ENCODE measurements around the gene KIFBP.
"Not testable (repeated sequence)": the region's sequence is repeated elsewhere in the genome, so short reads cannot be mapped to it uniquely, and the experiment has no call there.

KIFBP gene

DNA sequence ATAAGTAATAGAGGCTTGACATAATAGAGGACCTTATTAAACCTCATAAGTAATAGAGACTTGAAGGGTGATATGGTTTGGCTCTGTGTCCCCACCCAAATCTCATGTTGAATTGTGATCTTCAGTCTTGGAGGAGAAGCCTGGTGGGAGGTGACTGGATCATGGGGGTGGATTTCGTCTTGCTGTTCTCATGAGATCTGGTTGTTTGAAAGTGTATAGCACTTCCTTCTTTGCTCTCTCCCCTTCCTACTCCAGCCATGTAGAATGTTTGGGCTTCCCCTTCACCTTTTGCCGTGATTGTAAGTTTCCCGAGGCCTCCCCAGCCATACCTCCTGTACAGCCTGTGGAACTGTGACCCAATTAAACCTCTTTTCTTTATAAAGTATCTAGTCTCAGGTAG lies 8.6 kb downstream of the KIFBP start:
- FAIRE-seq: no peak
- no peak for DNase-seq (ENCODE audit: low spot score)

DNA sequence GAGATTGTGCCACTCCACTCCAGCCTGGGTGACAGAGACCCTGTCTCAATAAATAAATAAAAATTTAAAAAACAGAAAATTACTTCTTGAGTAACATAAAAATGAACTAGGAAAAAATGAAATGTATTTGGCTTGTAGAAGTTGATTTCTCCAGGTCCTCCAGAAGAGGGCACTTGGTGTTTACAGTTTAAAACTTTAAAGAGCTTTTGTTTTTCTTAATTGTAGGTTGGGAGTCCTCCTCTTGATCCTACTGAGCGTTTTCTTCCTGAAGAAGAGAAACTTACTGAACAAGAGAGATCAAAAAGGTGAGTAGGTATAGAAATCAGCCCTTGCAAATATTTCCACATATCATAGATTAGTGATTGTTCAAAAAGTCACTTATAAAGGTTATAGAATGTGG lies 16.2 kb downstream of the KIFBP start:
- FAIRE-seq (no peak), DNase-seq (ENCODE audit: low spot score) (no peak)

DNA sequence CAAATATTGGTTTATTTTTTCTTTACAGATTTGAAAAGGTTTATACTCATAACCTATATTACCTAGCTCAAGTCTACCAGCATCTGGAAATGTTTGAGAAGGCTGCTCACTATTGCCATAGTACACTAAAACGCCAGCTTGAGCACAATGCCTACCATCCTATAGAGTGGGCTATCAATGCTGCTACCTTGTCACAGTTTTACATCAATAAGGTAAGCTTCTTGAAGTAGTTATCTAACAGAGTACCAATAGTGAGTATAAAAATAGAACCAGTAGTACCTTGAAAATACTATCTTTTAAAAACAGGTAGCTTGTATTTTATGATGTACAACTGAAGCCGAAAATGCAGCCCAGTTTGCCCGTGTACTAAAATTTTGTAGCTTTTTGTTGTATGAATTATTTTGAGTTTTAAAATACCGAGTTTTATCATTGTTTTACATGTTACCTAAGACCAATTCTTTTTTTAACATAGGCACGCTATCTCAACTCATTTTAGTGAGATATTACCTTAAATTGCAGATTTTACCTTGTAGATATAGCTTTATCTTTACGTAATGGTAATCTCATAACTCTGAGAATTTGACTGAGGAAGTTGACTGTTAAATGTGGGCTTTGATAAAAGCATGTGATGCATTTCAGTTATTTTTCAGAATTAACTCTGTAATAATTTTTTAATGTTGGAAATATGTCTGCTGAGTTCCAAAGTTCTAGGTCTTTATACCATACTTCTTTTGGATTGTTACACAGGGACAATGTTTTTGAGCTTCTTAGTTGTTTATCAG lies 17.3 kb downstream of the KIFBP start:
- FAIRE-seq (no peak), DNase-seq (ENCODE audit: low spot score) (no peak)

DNA sequence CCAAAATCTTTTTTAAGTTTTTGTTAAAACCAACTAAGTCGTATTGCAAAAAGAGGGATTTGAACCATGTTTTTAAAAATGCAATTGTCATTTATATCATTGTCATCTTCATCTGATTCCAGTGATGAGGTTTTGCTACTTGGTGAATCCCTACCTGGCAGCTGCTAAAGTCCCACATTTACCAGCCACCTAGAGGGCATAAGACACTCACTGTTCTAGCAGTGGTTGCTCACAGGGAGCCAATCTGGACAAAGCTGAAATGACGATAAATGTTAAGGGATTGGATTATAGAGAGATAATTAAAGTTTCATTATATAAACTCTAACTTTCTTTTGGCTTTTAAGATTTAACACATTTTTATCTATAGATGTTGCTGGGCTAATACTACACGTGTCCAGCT lies 18.7 kb downstream of the KIFBP start:
- FAIRE-seq: no peak

DNA sequence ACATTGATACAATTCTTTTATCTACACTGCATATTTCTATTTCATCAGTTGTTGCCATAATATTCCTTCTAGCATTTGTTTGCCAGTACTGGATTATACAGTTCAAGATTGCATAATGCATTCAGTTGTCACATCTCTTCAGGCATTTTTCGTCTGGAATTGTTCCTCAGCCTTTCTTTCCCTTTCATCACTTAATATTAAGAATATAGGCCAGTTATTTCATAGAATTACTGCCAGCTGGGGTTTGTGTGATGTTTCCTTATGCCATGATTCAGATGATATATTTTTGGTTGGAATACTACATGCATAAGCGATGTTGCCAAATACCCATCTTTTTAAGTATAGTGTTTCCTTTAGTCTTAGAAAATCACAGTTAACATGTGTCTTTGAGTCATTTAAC lies 20.8 kb downstream of the KIFBP start:
- DNase-seq (ENCODE audit: low spot score) (no peak), FAIRE-seq (no peak)

More for the DNA sequence above, 18.7 kb downstream of the KIFBP start:
- no peak for DNase-seq (ENCODE audit: low spot score)

DNA sequence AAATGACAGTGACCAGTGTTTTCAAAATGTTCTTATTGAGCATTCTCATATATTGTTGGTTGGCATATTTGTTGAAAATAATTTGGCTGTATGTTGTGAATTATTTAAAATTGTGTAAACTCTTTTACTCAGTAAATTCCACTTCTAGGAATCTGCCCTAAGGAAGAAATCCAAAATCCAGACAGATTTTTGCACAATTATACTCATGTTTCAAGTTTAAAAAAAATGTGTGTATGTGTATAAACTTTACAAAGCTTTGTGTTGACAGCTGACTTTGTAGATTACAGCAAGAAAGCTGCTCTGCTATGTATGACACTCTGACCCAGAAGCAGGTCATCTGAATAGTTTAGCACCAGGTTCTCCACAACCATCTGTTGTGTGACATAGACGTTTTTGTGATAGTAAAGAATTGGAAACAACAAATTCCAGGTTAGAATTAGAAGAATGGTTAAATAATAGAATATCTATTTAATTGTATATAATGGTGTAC lies 21.6 kb downstream of the KIFBP start:
- no peak for FAIRE-seq

DNA sequence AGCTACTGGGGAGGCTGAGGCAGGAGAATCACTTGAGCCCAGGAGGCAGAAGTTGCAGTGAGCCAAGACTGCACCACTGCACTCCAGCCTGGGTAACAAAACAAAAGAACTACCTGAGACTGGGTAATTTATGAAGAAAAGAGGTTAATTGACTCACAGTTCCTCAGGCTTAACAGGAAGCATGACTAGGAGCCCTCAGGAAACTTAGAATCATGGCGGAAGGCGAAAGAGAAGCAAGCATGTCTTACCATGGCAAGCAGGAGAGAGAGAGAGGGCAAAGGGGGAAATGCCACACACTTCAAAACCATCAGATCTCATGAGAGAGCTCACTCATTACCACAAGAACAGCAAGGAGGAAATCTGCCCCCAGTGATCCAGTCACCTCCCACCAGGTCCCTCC lies 24.2 kb downstream of the KIFBP start:
- DNase-seq (ENCODE audit: low spot score); FAIRE-seq: not testable (repeated sequence)

More for the DNA sequence above, 21.6 kb downstream of the KIFBP start:
- no peak for DNase-seq (ENCODE audit: low spot score)

DNA sequence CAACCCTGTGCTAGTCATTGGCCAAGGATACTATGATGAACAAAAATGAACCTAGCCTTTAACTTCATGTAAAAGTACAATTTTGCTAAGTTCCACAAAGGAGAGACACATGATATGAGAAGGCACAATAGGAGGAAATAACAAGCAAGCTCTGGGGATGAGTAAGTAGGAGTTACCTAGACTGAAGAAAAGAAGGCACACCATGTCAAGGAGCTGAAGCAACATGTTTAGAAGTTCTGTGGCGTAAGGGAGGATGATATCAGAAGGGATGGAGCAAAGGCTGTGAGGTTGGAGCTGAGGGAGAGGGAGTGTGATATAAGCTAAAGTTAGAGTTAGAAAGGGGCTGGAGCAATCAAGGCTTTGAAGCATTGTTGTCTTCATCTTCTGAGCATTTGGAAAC lies 25.6 kb downstream of the KIFBP start:
- FAIRE-seq: peak; percentile 32
- no peak for DNase-seq (ENCODE audit: low spot score)

DNA sequence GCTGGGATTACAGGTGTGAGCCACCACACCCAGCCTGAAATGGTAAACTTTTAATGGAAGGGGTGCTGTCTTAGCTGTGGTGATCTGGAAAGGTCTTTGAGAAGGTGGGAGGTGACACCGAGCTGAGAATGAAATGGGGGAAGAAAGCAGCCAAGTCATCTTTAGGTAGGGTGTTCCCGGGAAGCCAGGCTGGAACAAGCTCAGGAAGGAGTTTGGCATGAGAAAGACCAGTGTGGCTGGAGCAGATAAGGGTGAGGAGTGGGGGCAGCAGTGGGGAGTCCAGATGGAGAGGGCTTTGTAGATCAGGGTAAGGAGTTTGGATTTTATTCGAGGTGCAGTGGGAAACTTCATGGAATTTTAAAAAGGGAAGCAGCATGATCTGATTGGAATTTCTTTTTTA lies 30.0 kb downstream of the KIFBP start:
- DNase-seq (ENCODE audit: low spot score) (no peak), FAIRE-seq (no peak)

DNA sequence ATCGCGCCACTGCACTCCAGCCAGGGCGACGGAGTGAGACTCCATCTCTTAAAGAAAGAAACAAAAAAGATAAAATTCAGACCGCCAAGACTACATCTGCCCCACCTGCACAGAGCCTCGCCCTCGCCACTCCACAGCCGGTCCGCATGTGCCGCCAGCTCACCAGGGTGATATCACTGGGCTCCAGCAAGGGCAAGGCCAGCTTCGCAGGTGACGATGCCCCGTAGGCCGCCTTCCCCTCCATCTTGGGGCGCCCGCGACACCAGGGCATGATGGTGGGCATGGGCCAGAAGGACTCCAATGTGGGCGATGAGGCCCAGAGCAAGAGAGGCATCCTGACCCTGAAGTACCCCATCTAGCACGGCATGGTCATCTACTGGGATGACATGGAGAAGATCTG lies 34.0 kb downstream of the KIFBP start:
- DNase-seq (ENCODE audit: low spot score) (no peak), FAIRE-seq (no peak)

DNA sequence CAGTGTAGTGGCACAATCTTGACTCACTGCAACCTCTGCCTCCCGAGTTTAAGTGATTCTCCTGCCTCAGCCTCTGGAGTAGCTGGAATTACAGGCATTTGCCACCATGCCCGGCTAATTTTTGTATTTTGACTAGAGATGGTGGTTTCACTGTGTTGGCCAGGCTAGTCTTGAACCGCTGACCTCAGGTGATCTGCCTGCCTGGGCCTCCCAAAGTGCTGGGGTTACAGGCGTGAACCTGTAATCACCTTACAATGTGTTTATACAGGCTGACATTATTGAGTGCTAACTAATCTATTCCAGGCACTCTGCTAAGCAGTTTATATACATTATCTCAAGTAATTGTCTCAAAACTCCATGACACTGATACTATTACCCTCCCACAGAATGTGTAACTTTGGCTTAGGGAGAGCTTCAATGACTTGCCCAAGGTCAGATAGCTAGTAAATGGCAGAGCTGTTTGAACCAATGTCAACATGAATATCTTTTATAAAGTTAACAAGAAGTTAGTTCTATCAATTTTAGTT lies 36.8 kb downstream of the KIFBP start:
- DNase-seq (ENCODE audit: low spot score): no peak
- no peak for FAIRE-seq

DNA sequence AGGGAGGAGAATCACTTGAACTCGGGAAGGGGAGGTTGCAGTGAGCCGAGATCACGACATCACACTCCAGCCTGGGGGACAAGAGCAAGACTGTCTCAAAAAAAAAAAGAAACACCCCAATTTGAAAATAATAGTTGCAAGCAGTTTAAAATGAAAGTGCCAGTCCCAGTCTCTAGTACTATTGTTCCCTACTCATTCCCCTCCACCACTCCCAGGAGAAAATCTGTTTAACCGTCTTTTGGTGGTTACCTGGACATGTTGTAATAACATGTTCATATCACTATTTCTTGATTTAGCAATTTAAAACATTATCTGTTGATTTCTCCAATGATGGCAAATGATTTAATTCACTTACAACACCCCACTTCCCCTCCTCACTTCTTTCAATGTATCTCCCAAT lies 44.7 kb downstream of the KIFBP start:
- FAIRE-seq: no peak
- no peak for DNase-seq (ENCODE audit: low spot score)

DNA sequence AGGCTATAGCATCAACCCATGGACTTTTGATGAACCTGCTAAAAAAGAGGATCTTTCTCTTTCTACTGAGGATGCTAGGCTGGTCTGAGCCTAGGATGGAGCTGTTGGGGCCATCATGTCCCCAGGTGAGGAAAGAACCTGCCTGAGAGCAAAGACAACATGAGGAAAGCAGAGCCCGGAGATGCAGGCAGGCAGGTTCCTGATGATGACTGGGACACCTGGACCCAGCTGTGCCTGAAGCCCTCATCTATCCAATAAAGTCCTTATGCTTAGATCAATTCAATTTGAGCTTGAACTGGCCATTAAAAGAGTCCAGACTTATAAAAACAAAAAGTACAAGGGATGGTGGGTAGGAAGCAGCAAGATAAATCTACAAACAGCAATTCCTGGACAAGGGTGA lies 48.9 kb downstream of the KIFBP start:
- FAIRE-seq (no peak), DNase-seq (ENCODE audit: low spot score) (no peak)

DNA sequence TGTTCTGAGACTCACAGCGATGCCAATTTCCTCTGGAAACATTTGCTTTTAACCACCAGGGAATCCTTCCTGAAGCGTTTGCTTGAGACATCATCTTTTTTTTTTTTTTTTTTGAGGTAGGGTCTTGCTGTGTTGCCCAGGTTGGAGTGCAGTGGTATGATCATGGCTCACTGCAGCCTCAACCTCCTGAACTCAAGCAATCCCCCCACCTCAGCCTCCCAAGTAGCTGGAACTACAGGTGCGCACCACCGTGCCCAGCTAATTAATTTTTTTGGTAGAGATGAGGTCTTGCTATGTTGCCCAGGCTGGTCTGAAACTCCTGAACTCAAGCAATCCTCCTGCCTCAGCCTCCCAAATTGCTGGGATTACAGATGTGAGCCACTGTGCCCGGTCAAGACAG lies 52.3 kb downstream of the KIFBP start:
- FAIRE-seq; DNase-seq (ENCODE audit: low spot score): not testable (repeated sequence)

DNA sequence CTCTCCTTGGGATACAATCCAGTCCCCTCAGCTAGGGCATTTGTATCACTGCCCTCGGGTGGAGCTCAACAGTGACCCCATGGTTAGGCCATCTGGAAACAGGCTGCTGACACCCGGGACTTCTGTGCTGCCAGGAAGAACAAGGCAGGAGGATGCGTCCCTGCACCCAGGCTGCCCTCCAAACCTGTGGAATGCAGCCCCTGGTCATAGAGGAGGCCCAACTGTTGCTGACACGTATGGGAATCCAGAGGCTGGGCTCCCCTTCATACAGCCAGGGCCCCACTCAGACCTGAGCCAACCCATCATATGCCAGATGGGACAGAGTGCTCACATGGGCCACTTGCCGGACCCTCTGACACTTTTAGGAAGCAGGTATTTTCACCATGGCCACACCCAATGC lies 53.8 kb downstream of the KIFBP start:
- DNase-seq (ENCODE audit: low spot score) (no peak), FAIRE-seq (no peak)

DNA sequence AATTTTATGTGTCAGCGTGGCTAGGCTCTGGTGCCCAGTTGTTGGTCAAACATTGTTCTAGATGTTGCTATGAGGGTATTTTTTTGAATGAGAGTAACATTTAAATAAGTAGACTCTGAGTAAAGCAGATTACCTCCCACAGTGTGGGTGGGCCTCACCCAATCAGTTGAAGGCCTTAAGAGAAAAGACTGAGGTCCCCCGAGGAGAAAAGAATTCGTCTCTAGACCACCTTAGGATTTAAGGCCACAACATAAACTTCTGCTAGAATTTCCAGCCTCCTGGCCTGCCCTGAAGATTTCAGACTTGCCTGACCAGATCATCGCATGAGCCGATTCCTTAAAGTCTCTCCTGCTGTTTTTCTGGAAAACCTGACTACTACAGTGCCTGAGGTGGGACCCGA lies 54.2 kb downstream of the KIFBP start:
- no peak for DNase-seq (ENCODE audit: low spot score)
- FAIRE-seq: no peak

DNA sequence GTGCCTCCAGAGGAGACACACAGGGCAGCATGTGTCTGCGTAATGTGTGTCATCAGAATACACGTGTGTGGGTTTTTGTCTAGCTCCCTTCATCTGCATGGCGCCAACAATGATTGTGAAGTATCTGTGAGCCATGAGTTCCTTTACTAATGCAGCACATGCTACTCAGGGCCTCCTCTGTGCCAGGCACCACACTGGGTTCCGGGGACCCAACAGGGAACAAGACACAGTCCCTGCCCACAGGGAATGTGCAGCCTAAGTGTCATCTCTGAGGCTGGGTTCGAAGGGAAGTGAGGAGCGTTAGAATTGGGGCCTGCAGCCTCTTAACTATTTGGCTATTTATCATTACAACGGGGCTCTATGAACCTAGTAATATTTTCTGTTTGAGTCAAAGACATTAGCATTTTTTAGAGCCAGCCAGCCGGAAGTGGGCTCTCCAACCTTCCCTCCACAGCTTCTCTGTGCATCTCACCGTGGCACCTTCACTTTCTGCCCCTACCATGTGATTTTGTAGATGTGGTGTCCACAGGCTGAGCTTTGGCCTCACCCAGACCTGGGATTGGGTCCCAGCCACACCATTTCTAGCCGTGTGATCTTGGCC lies 55.4 kb downstream of the KIFBP start:
- FAIRE-seq: no peak
- DNase-seq (ENCODE audit: low spot score): no peak

DNA sequence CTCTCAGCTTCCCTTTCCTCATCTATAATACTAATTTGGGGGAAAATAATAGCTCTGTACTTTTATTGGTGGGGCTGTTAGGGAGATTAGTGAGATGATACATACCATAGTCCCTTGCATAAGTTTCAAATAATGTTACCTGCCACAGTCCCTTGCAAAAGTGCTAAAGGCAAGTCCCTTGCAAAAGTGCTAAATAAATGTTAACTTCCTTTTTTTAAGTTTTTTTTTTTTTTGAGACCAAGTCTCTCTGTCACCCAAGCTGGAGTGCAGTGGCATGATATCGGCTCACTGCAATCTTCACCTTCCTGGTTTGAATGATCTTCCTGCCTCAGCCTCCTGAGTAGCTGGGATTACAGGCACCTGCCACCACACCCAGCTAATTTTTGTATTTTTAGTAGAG lies 55.9 kb downstream of the KIFBP start:
- no peak for FAIRE-seq
- no peak for DNase-seq (ENCODE audit: low spot score)

DNA sequence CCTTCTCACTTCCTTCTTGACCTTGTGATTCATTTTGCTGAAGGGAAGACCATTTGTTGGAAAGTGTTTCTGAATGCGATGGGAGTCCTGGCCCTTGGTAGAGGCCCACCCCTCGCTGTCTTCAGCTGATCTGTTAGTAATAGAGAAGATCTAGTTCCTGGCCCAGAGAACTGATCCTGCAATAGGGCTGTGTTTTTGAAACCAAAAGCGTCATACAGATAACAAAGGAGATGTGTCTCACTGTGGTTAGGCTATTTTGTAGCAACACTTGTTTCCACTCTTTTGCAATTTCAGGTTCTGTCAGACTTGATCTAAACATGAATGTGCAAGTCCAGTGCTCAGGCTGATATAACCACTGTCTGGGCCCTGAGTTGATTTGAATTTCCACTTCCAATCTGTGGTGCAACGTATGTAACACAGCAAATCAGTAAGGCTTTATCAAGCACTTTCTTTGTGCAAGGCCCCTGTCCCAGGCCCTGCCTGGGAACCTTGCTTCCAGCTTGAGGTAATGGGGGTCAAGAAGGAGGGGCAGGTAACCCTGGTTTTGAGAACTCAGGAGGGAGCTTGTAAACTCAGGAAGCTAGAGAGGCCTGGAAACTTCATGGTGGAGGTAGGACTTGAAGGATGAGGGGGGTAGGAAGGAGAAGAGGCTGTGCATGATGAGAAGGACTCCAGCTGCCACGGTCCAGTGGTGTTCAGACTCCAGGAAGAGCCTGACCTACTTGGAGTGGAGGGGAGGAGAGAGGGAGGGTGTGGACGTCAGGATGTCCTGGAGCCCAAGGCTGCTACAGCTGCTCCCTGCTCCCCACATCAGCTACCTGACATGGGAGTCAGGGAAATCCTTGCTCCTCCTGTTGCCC lies 57.1 kb downstream of the KIFBP start:
- FAIRE-seq: no peak
- DNase-seq (ENCODE audit: low spot score): no peak

DNA sequence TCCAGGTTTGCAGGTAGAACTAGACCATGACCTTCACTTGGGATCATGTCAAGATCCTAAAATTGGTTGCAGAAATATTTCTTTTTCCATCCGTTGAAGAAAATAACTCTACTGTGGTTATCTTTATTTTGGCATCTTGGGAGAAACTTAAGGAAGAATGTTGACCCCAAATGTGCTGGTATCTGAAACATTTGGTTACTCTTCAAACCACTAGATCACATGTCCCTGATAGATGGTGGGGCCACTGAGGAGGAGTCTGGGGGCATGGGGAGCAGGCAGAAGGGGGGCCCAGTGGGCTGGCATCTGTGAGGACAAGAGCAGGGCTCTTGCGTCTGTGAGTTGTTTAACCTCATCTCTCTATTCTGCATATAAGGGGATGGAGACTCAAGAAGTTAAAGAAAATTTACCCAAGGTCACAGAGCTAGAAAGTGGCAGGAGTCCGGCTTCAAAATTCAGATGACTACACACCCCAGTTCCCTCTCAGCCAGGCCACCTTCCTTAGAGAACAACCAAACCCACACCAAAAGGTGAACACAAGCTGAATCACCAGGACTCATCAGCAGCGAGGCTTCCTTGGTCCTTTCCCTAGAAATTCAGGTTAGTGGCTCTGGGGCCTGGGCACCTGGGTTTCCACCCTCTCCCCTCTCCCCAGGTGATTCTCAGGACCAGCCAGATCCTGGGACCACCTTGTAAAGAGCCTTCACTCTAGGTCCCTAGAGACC lies 58.7 kb downstream of the KIFBP start:
- DNase-seq (ENCODE audit: low spot score) (no peak), FAIRE-seq (no peak)

DNA sequence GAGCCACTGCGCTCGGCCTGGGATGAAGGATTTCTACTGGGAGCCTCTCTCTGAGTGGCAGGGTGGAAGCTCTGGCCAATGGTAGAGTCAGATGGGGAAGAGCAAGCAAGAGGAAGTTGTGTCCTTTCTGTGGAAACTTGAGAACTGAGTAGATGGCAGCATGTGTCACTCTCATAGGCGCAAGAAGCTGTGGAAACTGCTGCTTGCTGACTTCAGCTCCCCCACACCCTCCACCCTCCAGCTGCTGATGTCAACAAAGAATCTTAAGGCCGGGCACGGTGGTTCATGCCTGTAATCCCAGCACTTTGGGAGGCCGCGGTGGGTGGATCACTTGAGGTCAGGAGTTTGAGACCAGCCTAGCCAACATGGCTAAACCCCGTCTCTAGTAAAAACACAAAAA lies 59.5 kb downstream of the KIFBP start:
- DNase-seq (ENCODE audit: low spot score) (no peak), FAIRE-seq (no peak)
